ENCODE data around the gene MIDN. TPM values are rescaled to one million over a fixed set of nuclear protein-coding genes. Genes with fewer than 3 reads are reported as not detected.
A peak's percentile ranks its signal among the peaks of the same experiment; 100 is the strongest.

MIDN gene
- total RNA-seq, 1 donor from 2014 or later = 103 TPM

- Mint-ChIP-seq H3K4me1 (ENCODE audit: unreplicated experiment) (peaks cover 78% of the 10 kb centered on the region), H3K27ac (ENCODE audit: unreplicated experiment) (peak within 1 kb of the TSS; percentile 83)
- peak; percentile 100 for DNase-seq (ENCODE audit: extremely low spot score, unreplicated experiment)
Measured at GRCh38 chr19:1269065-1269477, 20.7 kb downstream of the MIDN start, which contains the start of gene CIRBP. Gene CIRBP (plus strand): TSS chr19:1269332. CDS start chr19:1270934, 1,602 bp downstream.

GRCh38 chr19:1269478-1270212 lies 21.3 kb downstream of the MIDN start:
- H3K36me3 Mint-ChIP-seq (ENCODE audit: unreplicated experiment) = peaks cover 32% of the 10 kb centered on the region
- H3K27me3 Mint-ChIP-seq (ENCODE audit: unreplicated experiment) = no peaks in the 10 kb centered on the region
- TF ChIP-seq CTCF (IDR thresholded peaks at IDR 0.05) = no peak
- H3K27ac Mint-ChIP-seq (ENCODE audit: unreplicated experiment) = peak overlapping the region; percentile 81
- peaks cover 75% of the 10 kb centered on the region for H3K4me1 Mint-ChIP-seq (ENCODE audit: unreplicated experiment)
- H3K9me3 Mint-ChIP-seq (ENCODE audit: unreplicated experiment) = no peaks in the 10 kb centered on the region
- DNase-seq (ENCODE audit: extremely low spot score, unreplicated experiment) = peak; percentile 96
- peak overlapping the region; percentile 82 for H3K4me3 Mint-ChIP-seq (ENCODE audit: unreplicated experiment)

More at GRCh38 chr19:1269065-1269477, 20.7 kb downstream of the MIDN start, which contains the start of gene CIRBP:
- Mint-ChIP-seq H3K9me3 (ENCODE audit: unreplicated experiment) (no peaks in the 10 kb centered on the region), H3K36me3 (ENCODE audit: unreplicated experiment) (peaks cover 29% of the 10 kb centered on the region), H3K4me3 (ENCODE audit: unreplicated experiment) (peak within 1 kb of the TSS; percentile 82), H3K27me3 (ENCODE audit: unreplicated experiment) (no peaks in the 10 kb centered on the region)
- TF ChIP-seq CTCF (IDR thresholded peaks at IDR 0.05) = no peak

GRCh38 chr19:1270213-1270853 lies 21.9 kb downstream of the MIDN start:
- Mint-ChIP-seq H3K27me3 (ENCODE audit: unreplicated experiment) (no peaks in the 10 kb centered on the region), H3K9me3 (ENCODE audit: unreplicated experiment) (no peaks in the 10 kb centered on the region), H3K4me3 (ENCODE audit: unreplicated experiment) (peak overlapping the region; percentile 82), H3K27ac (ENCODE audit: unreplicated experiment) (peak overlapping the region; percentile 81), H3K36me3 (ENCODE audit: unreplicated experiment) (peaks cover 32% of the 10 kb centered on the region), H3K4me1 (ENCODE audit: unreplicated experiment) (peaks cover 70% of the 10 kb centered on the region)
- no peak for DNase-seq (ENCODE audit: extremely low spot score, unreplicated experiment)
- TF ChIP-seq CTCF (IDR thresholded peaks at IDR 0.05) = no peak

GRCh38 chr19:1270854-1271527 lies 22.6 kb downstream of the MIDN start:
- H3K36me3 Mint-ChIP-seq (ENCODE audit: unreplicated experiment) = peaks cover 32% of the 10 kb centered on the region
- no peaks in the 10 kb centered on the region for H3K9me3 Mint-ChIP-seq (ENCODE audit: unreplicated experiment)
- peak overlapping the region; percentile 82 for H3K4me3 Mint-ChIP-seq (ENCODE audit: unreplicated experiment)
- TF ChIP-seq CTCF (IDR thresholded peaks at IDR 0.05) = no peak
- no peak for DNase-seq (ENCODE audit: extremely low spot score, unreplicated experiment)
- H3K27ac Mint-ChIP-seq (ENCODE audit: unreplicated experiment) = peak overlapping the region; percentile 81
- peaks cover 63% of the 10 kb centered on the region for H3K4me1 Mint-ChIP-seq (ENCODE audit: unreplicated experiment)
- H3K27me3 Mint-ChIP-seq (ENCODE audit: unreplicated experiment) = no peaks in the 10 kb centered on the region

Data from osteocyte (in vitro differentiated cells).